Measurements from ENCODE around the gene ATP5PF.
A peak's percentile ranks its signal among the peaks of the same experiment; 100 is the strongest.
"Not testable (repeated sequence)": the region's sequence is repeated elsewhere in the genome, so short reads cannot be mapped to it uniquely, and the experiment has no call there.

The ATP5PF gene

GRCh38 chr21:25734904-25735645 lies at the start of gene ATP5PF, which contains the start of gene GABPA:
Gene ATP5PF (minus strand): TSS chr21:25734904. CDS start chr21:25729794, 5,110 bp downstream.
Gene GABPA (plus strand): TSS chr21:25734972. CDS start chr21:25741599, 6,627 bp downstream.
- peak; percentile 97 for DNase-seq (ENCODE audit: low read depth)

- DNase-seq (ENCODE audit: low read depth), result not testable (repeated sequence)
These were observed 43.6 kb upstream of the ATP5PF start for GRCh38 chr21:25778126-25778875.

GRCh38 chr21:25776440-25776839 lies 41.7 kb upstream of the ATP5PF start:
- DNase-seq (ENCODE audit: low read depth), result no peak

- DNase-seq (ENCODE audit: low read depth), result no peak
These were observed 38.0 kb upstream of the ATP5PF start for GRCh38 chr21:25772686-25773085.

GRCh38 chr21:25767921-25768320 lies 33.2 kb upstream of the ATP5PF start:
- no peak for DNase-seq (ENCODE audit: low read depth)

GRCh38 chr21:25764065-25764464 lies 29.4 kb upstream of the ATP5PF start:
- DNase-seq (ENCODE audit: low read depth), result no peak

- DNase-seq (ENCODE audit: low read depth), result no peak
These were observed 26.0 kb upstream of the ATP5PF start for GRCh38 chr21:25760677-25761076.

- no peak for DNase-seq (ENCODE audit: low read depth)
These were observed 25.4 kb upstream of the ATP5PF start for GRCh38 chr21:25760061-25760460.

- no peak for DNase-seq (ENCODE audit: low read depth)
These were observed 24.9 kb upstream of the ATP5PF start for GRCh38 chr21:25759573-25759972.

GRCh38 chr21:25757531-25757930 lies 22.8 kb upstream of the ATP5PF start:
- DNase-seq (ENCODE audit: low read depth), result no peak

GRCh38 chr21:25756190-25756932 lies 21.7 kb upstream of the ATP5PF start:
- no peak for DNase-seq (ENCODE audit: low read depth)

- no peak for DNase-seq (ENCODE audit: low read depth)
These were observed 17.7 kb upstream of the ATP5PF start for GRCh38 chr21:25752416-25752815.

GRCh38 chr21:25750085-25750484 lies 15.4 kb upstream of the ATP5PF start:
- DNase-seq (ENCODE audit: low read depth), result no peak

GRCh38 chr21:25744854-25745253 lies 10.2 kb upstream of the ATP5PF start:
- DNase-seq (ENCODE audit: low read depth), result no peak

- no peak for DNase-seq (ENCODE audit: low read depth)
These were observed 8.2 kb upstream of the ATP5PF start for GRCh38 chr21:25742900-25743299.

- DNase-seq (ENCODE audit: low read depth), result no peak
These were observed 2.7 kb upstream of the ATP5PF start for GRCh38 chr21:25737421-25737820.

GRCh38 chr21:25735646-25736597 lies 1.2 kb upstream of the ATP5PF start:
- DNase-seq (ENCODE audit: low read depth), result peak; percentile 49

- DNase-seq (ENCODE audit: low read depth), result no peak
These were observed 125 bp downstream of the ATP5PF start for GRCh38 chr21:25734654-25734903.

GRCh38 chr21:25733859-25734653 lies 648 bp downstream of the ATP5PF start:
- DNase-seq (ENCODE audit: low read depth), result no peak

GRCh38 chr21:25732091-25732760 lies 2.5 kb downstream of the ATP5PF start:
- no peak for DNase-seq (ENCODE audit: low read depth)

Data from HS-27A (cell line).